Fibroblast of gingiva (primary cell): ENCODE data around the gene C20orf141.
A peak's percentile ranks its signal among the peaks of the same experiment; 100 is the strongest.
"Not testable (repeated sequence)": the region's sequence is repeated elsewhere in the genome, so short reads cannot be mapped to it uniquely, and the experiment has no call there.

Source experiments
- DNase-seq: peaks from one replicate; pipeline ENCODE4 v3.0.0-alpha.2; 2011; ENCODE audit warnings: low read depth

The C20orf141 gene, protein sequence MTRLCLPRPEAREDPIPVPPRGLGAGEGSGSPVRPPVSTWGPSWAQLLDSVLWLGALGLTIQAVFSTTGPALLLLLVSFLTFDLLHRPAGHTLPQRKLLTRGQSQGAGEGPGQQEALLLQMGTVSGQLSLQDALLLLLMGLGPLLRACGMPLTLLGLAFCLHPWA

DNA sequence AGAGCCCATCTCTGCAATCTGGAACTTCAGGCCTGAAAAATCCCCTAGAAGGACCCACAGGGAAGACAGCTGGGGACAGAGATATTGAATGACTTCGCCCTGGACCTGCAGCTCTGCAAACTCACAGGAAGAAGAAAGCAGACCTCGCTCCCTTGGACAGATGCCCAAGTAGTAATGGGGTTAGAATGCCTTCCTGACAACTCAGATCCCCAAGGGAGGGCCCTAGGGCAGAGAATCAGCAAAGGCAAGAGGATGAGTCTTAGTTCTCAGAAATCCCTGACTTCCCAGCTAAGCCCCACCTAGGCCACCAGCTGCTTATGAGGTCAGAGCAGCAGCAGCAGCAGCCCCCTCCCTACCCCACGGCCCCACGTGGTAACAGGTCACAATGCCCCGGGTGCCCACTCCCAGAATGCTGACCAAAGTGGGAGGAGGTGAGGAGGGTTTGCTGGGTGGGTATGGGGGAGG, at the start of gene C20orf141:
Gene C20orf141 (plus strand): TSS at position 401 of the 465 bp plus-strand sequence. CDS start 198 bp downstream, outside the sequence.
- peak; percentile 99 for DNase-seq

DNA sequence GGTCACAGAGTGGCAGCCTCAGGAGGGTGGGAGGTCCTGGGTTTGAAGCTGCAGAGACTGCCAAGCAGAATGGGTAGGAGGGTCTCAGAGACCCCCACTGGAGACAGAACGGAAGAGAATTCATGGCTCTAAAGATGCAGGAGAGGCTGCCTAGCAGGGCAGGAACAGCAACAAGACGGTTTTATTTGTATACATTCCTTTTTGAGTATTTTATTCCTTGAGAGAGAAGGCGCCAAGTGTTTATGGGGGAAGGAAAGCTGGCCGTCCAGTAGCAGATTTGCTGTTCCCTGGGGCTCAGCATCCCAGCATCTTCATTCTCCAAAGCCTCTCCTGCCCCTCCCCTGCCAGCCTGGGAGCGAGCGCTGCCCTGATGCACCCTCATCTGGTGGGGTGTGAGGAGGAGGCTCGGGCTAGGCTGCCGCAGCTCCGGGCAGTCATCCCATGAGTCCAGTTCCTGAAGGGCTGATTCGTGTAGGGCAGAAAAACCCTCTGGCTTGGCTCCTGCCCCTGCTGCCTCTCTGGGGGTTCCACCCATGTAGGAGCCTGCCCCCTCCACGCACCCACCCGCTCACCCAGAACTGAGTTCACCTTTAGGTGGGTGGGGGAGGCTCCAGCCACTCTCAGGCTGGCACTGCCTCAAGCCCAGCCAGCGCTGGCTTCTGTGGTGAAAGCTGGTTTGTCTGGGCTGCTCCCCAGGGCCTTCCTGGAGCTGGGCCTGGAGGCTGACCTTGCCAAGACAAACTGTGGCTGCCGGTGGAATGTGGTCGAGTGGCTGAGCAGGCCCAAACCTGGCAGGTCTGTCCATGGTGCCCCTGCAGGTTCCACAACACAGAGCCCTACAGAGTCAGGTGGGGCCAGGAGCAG, 46.8 kb upstream of the C20orf141 start:
- peak; percentile 72 for DNase-seq

DNA sequence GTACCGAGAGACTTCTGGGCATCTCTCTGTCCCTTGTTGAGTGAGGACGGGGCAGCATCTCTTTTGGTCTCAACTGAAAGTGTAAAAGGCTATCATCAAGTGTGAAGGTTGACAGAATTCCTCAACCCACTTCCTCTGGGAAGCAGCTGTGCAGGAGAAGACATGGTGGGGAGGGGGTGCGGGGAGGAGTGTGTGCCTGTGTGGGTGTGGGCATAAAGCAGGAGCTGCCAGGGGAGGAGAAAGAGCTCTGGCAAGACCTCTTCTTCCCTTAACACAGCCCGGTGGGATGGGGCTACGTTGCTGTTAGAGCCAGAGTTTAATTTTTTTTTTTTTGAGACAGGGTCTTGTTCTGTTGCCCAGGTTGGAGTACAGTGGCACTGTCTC, 46.2 kb upstream of the C20orf141 start:
- DNase-seq = no peak

DNA sequence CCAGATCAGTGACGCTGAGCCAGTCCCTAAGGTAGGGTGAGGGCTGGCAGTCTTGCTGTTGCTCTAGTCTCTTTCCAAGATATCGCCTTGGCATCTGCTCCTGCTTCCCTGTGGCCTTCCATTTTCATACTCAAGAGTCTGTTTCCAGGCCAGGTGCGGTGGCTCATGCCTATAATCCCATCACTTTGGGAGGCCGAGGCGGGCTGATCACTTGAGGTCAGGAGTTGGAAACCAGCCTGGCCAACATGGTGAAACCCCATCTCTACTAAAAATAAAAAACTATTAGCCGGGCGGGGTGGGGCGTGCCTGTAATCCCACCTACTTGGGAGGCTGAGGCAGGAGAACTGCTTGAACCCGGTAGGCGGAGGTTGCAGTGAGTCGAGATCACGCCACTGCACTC, 44.7 kb upstream of the C20orf141 start:
- DNase-seq = not testable (repeated sequence)

DNA sequence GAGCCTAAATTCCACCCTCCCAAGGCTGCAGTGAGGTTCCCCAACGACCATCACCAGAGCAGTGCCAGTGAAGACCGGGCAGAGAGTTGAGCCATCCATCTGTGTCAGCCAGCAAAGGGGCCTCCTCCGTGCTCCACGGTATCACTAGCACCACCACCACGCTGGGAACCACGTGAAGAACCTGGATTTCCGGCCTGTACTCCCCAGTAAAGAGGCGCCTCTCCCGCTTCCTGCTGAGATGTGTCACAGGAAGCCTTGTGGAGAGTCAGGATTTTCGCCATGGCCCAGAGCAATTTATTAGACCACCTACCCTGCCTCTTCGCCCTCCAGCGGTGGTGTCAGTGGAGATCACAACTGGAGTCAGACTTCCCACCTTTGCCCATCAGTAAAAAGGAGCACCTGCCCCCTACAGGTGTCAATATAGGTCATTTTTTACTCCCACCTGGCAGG, 43.1 kb upstream of the C20orf141 start:
- DNase-seq = no peak

DNA sequence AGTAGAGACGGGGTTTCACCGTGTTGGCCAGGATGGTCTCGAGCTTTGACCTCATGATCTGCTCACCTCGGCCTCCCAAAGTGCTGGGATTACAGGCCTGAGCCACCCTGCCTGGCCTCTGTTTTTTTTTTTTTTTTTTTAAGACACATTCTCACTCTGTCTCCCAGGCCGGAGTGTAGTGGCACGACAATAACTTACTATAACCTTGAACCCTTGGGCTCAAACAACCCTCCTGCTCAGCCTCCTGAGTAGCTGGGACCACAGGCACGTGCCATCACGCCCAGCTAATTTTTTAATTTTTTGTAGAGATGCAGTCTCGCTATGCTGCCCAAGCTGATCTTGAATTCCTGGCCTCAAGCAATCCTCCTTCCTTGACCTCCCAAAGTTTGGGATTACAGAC, 41.0 kb upstream of the C20orf141 start:
- no peak for DNase-seq

DNA sequence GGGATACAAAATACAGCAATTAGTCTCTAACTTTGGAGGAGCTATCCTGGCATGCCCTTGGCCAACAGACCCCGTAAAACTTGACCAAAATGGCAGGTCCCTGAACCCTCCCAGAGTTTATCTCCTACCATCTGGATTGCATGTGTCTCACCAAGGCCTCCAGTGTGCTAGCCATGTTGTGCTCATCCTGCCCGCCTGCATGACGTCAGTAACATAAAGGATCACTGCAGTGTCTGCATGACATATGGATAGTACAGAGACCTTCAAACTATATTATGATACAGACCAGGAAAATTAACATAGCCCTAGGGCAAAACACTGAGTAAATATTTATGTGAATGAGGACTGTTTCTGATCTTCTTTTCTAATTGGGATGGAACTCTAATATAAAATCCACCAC, 39.6 kb upstream of the C20orf141 start:
- no peak for DNase-seq

DNA sequence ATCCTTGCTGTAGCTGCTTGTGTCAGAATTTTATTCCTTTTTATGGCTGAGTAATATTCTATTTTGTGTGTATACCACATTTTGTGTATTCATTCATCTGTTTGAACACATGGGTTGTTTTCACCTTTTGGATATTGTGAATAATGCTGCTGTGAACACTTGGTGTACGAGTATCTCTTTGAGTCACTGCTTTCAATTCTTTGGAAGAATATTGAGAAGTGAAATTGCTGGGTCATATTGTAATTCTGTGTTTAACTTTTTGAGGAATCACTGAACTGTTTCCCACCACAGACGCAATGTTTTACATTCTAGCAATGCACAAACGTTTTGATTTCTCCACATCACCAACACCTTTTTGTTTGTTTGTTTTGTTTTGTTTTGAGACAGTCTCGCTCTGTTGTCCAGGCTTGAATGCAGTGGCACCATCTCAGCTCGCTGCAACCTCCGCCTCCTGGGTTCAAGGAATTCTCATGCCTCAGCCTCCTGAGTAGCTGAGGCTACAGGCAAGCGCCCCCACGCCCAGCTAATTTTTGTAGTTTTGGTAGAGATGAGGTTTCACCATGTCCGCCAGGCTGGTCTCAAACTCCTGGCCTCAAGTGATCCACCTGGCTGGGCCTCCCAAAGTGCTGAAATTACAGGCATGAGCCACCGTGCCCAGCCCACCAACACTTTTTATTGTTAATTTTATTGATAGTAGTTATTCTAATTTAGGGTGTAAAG, 36.0 kb upstream of the C20orf141 start:
- DNase-seq = no peak

DNA sequence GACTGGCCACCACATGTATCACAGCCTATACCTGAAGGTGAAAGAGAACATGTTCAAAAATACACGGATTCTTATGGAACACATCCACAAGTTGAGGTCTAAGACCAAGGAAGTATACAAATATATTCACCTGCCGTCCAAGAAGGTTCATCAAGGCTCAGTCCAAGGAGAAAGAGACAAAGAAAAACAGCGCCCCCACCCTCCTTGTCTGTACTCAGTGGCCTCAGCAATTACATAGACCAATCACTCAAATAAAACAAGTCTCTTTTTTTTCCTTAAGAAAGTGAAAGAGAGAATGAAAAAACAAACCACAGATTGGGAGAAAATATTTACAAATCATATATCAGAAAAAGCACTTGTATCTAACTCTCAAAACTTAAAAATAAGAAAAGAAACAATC, 33.8 kb upstream of the C20orf141 start:
- DNase-seq = no peak

DNA sequence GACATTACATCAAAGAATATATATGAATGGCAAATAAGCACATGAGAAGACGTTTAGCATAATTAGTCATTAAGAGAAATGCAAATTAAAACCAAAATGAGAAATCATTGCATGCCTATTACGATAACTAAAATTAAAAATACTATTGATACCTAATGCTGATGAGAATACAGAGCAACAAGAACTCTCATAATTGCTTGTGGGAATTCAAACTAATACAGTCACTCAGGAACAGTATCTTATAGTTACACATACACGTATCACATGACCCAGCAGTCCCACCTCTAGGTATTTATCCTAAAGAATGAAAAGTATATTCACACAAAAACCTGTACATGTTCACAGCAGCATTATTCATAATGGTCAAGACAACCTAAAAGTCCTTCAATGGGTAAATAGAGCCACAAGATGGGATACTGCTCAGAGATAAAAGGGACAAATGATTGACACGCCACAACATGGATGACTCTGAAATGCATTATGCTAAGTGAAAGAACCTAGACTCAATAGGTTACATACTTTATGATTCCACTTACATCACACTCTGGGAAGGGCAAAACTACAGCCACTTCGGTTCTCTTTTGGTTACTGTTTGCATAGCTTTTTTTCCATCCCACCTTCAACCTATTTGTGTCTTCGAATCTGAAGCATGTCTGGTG, 30.8 kb upstream of the C20orf141 start:
- no peak for DNase-seq

DNA sequence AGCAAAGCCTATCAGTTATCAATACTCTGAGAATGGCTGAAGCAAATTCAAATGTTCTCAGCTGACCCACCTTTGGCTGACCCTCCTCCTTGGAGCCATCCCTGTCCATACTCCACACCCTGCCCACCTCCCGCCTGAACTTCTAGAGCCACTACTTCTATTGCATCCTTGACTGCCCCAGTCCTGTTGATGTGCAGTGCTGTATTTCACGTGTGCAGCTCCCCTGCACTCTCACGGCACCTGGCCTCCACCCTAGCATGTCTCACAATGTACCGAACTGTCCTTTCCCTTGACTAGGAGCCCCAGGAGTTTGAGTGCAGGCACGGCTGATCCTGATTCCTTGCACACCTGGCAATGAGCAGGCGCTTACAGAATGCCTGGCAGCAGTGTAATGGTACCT, 21.3 kb upstream of the C20orf141 start:
- no peak for DNase-seq

DNA sequence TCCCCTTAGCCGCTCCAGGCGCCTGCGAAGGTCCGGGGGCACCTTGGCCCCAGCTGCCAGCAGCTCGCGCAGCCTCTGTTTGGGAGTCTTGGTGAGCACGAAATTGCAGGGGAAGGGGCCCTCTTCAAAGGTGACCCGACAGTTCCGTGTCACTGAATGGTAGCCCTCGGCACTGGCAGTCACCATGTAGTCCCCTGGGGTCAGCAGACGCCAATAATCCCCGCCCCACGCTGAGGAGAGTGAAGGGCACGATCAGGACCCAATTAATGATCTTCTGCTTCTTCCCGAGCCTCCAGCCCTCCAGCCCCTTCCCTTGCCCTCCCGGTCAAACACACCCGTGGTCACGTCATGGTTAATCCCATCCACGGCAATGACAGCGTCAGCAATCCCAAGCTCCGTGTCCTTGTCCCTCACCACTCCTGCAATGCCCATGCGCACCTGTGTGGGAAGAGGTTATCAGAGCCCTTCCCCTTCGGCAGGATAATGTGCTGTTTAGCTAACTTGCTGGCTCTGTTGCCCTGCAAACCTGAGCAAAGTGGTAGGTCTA, 20.5 kb upstream of the C20orf141 start:
- DNase-seq = no peak

DNA sequence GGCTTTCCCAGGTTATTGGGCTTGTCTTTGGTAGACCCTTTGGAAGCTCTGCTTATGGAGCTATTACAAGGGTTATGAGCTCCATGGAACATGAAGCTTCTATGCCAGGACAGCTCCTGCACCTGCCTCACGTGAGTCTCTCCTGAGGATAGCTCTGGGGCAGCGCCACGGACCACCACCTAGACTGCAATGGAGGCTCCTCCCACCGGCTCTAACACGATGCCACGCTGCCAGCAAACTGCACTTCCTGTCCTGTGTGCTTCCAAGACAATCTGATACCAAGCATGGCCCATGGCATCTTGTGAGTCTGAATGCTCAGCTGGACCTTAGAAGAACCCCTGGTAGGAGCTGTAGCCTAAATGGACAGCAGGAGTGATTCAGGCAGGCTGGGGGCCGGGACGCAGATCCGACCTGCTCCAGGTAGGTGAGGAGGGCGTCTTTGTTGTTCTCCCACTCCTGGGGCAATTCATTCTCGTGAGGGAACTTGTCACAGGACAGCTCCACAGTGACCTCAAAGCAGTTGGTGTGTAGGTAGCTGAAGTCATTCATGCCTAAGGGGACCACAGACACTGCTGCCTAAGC, 19.8 kb upstream of the C20orf141 start:
- DNase-seq = no peak

DNA sequence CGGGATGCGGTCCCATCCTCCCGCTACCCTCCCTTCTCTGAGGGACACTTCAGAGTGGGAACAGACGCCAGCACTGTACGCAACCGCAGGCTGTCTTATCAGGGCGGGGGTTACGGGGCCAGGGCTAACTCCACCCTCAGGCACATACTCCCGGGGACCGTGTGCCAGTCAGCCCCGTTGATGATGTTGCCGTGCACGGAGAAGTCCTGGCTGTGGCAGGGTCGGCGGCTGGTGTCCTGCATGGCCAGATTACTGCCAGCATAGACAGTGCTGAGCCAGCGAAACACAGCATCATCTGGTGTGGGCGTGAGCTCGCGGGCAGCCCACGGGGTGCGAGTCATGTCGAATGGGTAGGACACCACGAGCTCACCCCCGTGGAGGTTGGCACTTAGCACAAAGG, 19.3 kb upstream of the C20orf141 start:
- DNase-seq = no peak

DNA sequence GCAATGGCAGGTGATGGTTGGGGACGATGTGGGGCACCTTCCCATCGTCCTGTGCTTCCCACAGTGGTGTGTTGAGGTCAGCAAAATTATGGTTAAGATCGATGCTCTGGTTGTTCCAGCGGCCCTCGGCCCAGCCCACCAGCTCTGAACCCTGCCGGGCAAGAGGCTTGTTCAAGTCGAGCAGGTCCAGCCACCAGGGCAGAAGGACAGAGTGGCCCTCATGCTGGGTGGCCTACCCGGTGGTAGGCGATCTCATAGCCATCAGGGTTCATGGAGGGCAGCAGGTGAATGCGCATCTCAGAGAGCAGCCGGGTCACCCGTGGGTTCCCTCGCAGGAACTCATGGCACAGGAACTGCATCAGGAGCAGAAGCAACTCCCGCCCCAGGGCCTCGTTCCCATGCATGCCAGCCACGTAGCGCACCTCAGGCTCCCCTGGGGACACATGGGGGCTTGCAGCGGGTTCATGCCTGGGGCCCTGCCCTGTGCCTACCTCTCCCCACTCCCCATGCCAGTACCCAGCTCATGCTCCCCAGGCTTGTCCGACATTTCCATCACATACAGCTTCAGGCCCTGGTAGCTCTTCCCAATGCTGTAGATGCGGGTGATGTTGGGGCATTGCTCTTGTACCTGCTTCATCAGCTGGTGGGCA, 18.7 kb upstream of the C20orf141 start:
- no peak for DNase-seq

DNA sequence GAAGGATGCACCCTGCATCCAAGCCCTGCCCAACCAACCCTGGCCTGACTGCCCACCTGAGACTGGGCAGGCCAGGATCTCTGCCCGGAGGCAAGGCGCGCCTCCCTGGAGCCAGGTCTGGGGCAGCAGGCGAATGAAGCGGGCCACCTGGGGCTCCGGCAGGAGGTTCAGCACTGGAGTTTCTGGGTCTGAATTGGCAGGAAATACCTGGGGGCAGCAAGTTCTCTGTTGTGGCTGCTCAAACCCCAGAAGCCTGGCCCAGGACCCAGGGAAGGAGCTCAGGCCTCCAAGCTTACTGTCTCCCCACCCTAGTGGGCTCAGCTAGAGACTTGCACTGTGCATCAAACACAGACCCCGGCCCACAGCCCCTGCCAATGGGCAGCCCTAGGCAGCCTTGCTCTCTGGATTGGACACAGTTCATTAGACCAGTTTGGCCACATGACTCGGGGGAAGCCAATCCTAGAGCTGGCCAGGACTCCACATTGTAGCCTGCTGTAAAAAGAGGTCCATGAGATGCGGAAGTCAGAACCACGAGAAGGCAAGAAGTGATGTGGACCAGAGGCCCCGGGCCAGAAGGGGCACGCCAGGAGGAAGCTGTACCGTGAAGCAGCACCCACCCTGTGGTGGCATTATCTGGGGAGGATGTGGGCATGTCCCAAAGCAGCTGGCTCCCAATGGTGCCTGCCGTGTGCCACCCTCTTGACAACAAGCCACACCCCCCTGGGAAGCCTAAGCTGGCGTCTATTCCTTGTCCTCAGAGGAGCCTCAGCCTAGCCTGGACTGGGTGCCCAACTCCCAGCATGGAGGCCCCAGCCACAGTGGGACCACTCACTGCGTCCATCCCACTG, 17.4 kb upstream of the C20orf141 start:
- no peak for DNase-seq

DNA sequence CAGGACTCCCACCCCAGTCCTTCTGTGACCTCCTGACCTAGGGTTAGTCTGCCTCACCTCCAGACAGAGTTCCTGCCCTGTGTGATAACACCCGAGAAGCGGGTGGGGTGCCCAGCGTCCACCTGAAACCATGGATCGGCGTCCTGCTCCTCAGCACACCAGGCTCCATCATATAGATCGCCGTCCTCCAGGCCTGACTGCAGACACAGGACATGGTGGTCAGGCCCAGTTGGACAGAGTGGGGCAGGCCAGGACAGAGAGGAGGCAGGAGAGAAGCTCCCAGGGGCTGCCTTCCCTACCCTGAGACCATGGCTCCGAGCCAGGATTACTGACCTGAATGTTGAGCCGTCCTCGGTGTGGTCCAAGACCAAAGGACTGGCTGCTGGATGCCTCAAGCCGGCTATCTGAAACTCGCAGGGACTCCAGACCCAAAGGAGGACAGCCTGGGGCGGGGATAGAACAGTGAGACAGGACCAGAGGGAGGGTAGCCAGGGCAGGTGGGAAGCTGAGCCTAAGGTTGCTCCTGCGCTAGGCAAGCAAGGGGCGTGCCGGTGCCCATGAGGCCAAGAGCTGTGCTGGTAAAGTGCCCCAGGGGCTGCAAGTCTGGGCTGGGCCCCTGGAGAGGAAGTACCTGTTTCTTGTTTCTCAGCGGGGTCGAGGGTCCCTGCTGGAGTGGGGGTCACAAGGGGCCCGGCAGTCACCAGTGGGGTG, 16.5 kb upstream of the C20orf141 start:
- DNase-seq = no peak

DNA sequence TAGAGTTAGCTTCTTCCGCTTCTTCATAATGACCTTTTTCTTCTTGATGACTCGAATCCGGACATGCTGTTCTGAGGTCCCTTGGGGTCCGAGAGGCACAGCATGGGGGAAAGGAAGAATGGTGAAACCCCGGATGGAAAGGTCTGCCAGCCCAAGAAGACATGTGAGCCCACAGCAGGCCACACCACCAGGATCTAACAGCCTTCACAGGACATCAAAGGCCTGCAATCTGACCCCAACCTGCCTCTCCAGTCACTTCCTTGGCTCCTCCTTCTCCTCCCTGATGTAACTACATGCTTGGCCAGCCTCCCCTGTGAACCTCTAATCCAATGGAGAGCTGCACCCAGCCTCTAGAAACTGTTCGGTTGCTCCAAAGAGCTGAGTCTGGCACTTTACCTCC, 16.0 kb upstream of the C20orf141 start:
- DNase-seq = no peak

DNA sequence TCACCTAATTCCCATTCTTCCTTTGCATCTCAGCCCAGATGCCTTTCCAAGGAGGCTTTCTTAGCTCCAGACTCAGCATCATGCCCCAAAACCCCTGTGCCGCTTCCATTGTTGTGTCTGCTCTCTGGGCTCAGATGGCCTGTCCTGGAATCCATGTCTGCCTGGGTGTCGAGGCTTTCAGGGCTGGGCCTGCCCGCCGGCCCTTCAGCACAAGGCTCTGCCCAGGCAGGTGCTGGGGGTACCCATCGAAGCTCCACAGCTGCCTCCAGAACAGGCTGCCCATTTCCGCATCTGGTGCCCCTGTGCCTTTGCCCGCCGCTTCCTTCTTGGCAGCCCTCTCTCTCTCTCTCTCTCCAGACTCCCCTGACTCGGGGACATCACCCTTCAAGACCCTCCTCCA, 15.5 kb upstream of the C20orf141 start:
- DNase-seq = no peak
